ENCODE results near the gene ZBTB12. TPM values are rescaled to one million over a fixed set of nuclear protein-coding genes. Genes with fewer than 3 reads are reported as not detected.

The ZBTB12 gene
- total and polyA plus RNA-seq, 2 donors: 1.9 to 2.6 TPM

GRCh38 chr6:31928672-31928939 lies 26.7 kb upstream of the ZBTB12 start:
- Histone ChIP-seq H3K9me3 (ENCODE audit: control insufficient read depth in 2 of 2, insufficient read depth in 1 of 2, low read length in 1 of 2) (no peaks in the 10 kb centered on the region), H3K27ac (ENCODE audit: low read depth in 1 of 2, low read length in 1 of 2) (no peak overlapping the region), H3K4me1 (ENCODE audit: control insufficient read depth in 2 of 2, insufficient read depth in 2 of 2, low read length in 2 of 2) (no peaks in the 10 kb centered on the region), H3K27me3 (ENCODE audit: control insufficient read depth in 2 of 2, insufficient read depth in 1 of 2, low read length in 1 of 2) (peaks cover 2 to 7% of the 10 kb centered on the region in 2 donors), H3K36me3 (ENCODE audit: control insufficient read depth in 2 of 2, insufficient read depth in 2 of 2, low read length in 1 of 2) (no peaks in the 10 kb centered on the region), H3K4me3 (ENCODE audit: low read length in 2 of 2) (no peak overlapping the region)
- WGBS: 92% methylated on average over 9 of the region's 9 CpGs
- DNase-seq (ENCODE audit: low read depth in 6 of 9, low spot score in 9 of 9): no peak

- H3K9me3 ChIP-seq (ENCODE audit: control insufficient read depth in 2 of 2, insufficient read depth in 1 of 2, low read length in 1 of 2): no peaks in the 10 kb centered on the region
- no peak overlapping the region for H3K4me3 ChIP-seq (ENCODE audit: low read length in 2 of 2)
- no peak overlapping the region for H3K27ac ChIP-seq (ENCODE audit: low read depth in 1 of 2, low read length in 1 of 2)
- WGBS: 94% methylated on average over 11 of the region's 11 CpGs
- no peak for DNase-seq (ENCODE audit: low read depth in 6 of 9, low spot score in 9 of 9)
- H3K4me1 ChIP-seq (ENCODE audit: control insufficient read depth in 2 of 2, insufficient read depth in 2 of 2, low read length in 2 of 2): no peaks in the 10 kb centered on the region
- H3K36me3 ChIP-seq (ENCODE audit: control insufficient read depth in 2 of 2, insufficient read depth in 2 of 2, low read length in 1 of 2): no peaks in the 10 kb centered on the region
- H3K27me3 ChIP-seq (ENCODE audit: control insufficient read depth in 2 of 2, insufficient read depth in 1 of 2, low read length in 1 of 2): peaks cover 2 to 7% of the 10 kb centered on the region in 2 donors
These were observed 26.2 kb upstream of the ZBTB12 start for GRCh38 chr6:31927863-31928671.

- Histone ChIP-seq H3K9me3 (ENCODE audit: control insufficient read depth in 2 of 2, insufficient read depth in 1 of 2, low read length in 1 of 2) (no peaks in the 10 kb centered on the region), H3K4me1 (ENCODE audit: control insufficient read depth in 2 of 2, insufficient read depth in 2 of 2, low read length in 2 of 2) (no peaks in the 10 kb centered on the region), H3K27me3 (ENCODE audit: control insufficient read depth in 2 of 2, insufficient read depth in 1 of 2, low read length in 1 of 2) (peaks cover 2 to 7% of the 10 kb centered on the region in 2 donors), H3K4me3 (ENCODE audit: low read length in 2 of 2) (no peak within 1 kb of the TSS), H3K36me3 (ENCODE audit: control insufficient read depth in 2 of 2, insufficient read depth in 2 of 2, low read length in 1 of 2) (no peaks in the 10 kb centered on the region), H3K27ac (ENCODE audit: low read depth in 1 of 2, low read length in 1 of 2) (no peak within 1 kb of the TSS)
- DNase-seq (ENCODE audit: low read depth in 6 of 9, low spot score in 9 of 9): no peak
- 85% methylated on average over 11 of the region's 11 CpGs for WGBS
These were observed 25.5 kb upstream of the ZBTB12 start, which contains the start of gene C2 for GRCh38 chr6:31927242-31927862. Gene C2 (plus strand): TSS chr6:31927717. CDS start chr6:31927753, 36 bp downstream.

- no peak overlapping the region for H3K4me3 ChIP-seq (ENCODE audit: low read length in 2 of 2)
- no peak overlapping the region for H3K27ac ChIP-seq (ENCODE audit: low read depth in 1 of 2, low read length in 1 of 2)
- H3K4me1 ChIP-seq (ENCODE audit: control insufficient read depth in 2 of 2, insufficient read depth in 2 of 2, low read length in 2 of 2): no peaks in the 10 kb centered on the region
- WGBS: 25% methylated on average over 5 of the region's 5 CpGs
- peak in 3 of 9 donors; percentile 18 to 45 (median 24) for DNase-seq (ENCODE audit: low read depth in 6 of 9, low spot score in 9 of 9)
- H3K36me3 ChIP-seq (ENCODE audit: control insufficient read depth in 2 of 2, insufficient read depth in 2 of 2, low read length in 1 of 2): no peaks in the 10 kb centered on the region
- peaks cover 2 to 5% of the 10 kb centered on the region in 2 donors for H3K27me3 ChIP-seq (ENCODE audit: control insufficient read depth in 2 of 2, insufficient read depth in 1 of 2, low read length in 1 of 2)
- H3K9me3 ChIP-seq (ENCODE audit: control insufficient read depth in 2 of 2, insufficient read depth in 1 of 2, low read length in 1 of 2): no peaks in the 10 kb centered on the region
These were observed 21.1 kb upstream of the ZBTB12 start for GRCh38 chr6:31922942-31923341.

GRCh38 chr6:31920811-31921210 lies 18.9 kb upstream of the ZBTB12 start:
- Histone ChIP-seq H3K4me3 (ENCODE audit: low read length in 2 of 2) (no peak overlapping the region), H3K36me3 (ENCODE audit: control insufficient read depth in 2 of 2, insufficient read depth in 2 of 2, low read length in 1 of 2) (no peaks in the 10 kb centered on the region), H3K4me1 (ENCODE audit: control insufficient read depth in 2 of 2, insufficient read depth in 2 of 2, low read length in 2 of 2) (no peaks in the 10 kb centered on the region), H3K27ac (ENCODE audit: low read depth in 1 of 2, low read length in 1 of 2) (no peak overlapping the region), H3K9me3 (ENCODE audit: control insufficient read depth in 2 of 2, insufficient read depth in 1 of 2, low read length in 1 of 2) (no peaks in the 10 kb centered on the region), H3K27me3 (ENCODE audit: control insufficient read depth in 2 of 2, insufficient read depth in 1 of 2, low read length in 1 of 2) (no peaks in the 10 kb centered on the region)
- WGBS: 97% methylated on average over 2 of the region's 2 CpGs
- no peak for DNase-seq (ENCODE audit: low read depth in 6 of 9, low spot score in 9 of 9)

- no peak for DNase-seq (ENCODE audit: low read depth in 6 of 9, low spot score in 9 of 9)
These were observed 17.9 kb upstream of the ZBTB12 start for GRCh38 chr6:31919624-31920303.

GRCh38 chr6:31918069-31918720 lies 16.3 kb upstream of the ZBTB12 start:
- Histone ChIP-seq H3K4me3 (ENCODE audit: low read length in 2 of 2) (no peak overlapping the region), H3K36me3 (ENCODE audit: control insufficient read depth in 2 of 2, insufficient read depth in 2 of 2, low read length in 1 of 2) (no peaks in the 10 kb centered on the region), H3K4me1 (ENCODE audit: control insufficient read depth in 2 of 2, insufficient read depth in 2 of 2, low read length in 2 of 2) (no peaks in the 10 kb centered on the region), H3K27me3 (ENCODE audit: control insufficient read depth in 2 of 2, insufficient read depth in 1 of 2, low read length in 1 of 2) (no peaks in the 10 kb centered on the region), H3K27ac (ENCODE audit: low read depth in 1 of 2, low read length in 1 of 2) (no peak overlapping the region), H3K9me3 (ENCODE audit: control insufficient read depth in 2 of 2, insufficient read depth in 1 of 2, low read length in 1 of 2) (no peaks in the 10 kb centered on the region)
- 82% methylated on average over 8 of the region's 8 CpGs for WGBS
- no peak for DNase-seq (ENCODE audit: low read depth in 6 of 9, low spot score in 9 of 9)

More at GRCh38 chr6:31919624-31920303, 17.9 kb upstream of the ZBTB12 start:
- Histone ChIP-seq H3K4me3 (ENCODE audit: low read length in 2 of 2) (no peak overlapping the region), H3K4me1 (ENCODE audit: control insufficient read depth in 2 of 2, insufficient read depth in 2 of 2, low read length in 2 of 2) (no peaks in the 10 kb centered on the region), H3K27me3 (ENCODE audit: control insufficient read depth in 2 of 2, insufficient read depth in 1 of 2, low read length in 1 of 2) (no peaks in the 10 kb centered on the region), H3K9me3 (ENCODE audit: control insufficient read depth in 2 of 2, insufficient read depth in 1 of 2, low read length in 1 of 2) (no peaks in the 10 kb centered on the region), H3K36me3 (ENCODE audit: control insufficient read depth in 2 of 2, insufficient read depth in 2 of 2, low read length in 1 of 2) (no peaks in the 10 kb centered on the region), H3K27ac (ENCODE audit: low read depth in 1 of 2, low read length in 1 of 2) (no peak overlapping the region)
- whole genome bisulfite sequencing: 92% methylated on average over 6 of the region's 6 CpGs

GRCh38 chr6:31915756-31916155 lies 13.9 kb upstream of the ZBTB12 start:
- H3K27ac ChIP-seq (ENCODE audit: low read depth in 1 of 2, low read length in 1 of 2): no peak overlapping the region
- H3K9me3 ChIP-seq (ENCODE audit: control insufficient read depth in 2 of 2, insufficient read depth in 1 of 2, low read length in 1 of 2): no peaks in the 10 kb centered on the region
- H3K27me3 ChIP-seq (ENCODE audit: control insufficient read depth in 2 of 2, insufficient read depth in 1 of 2, low read length in 1 of 2): no peaks in the 10 kb centered on the region
- no peak overlapping the region for H3K4me3 ChIP-seq (ENCODE audit: low read length in 2 of 2)
- WGBS: 95% methylated on average over 6 of the region's 6 CpGs
- DNase-seq (ENCODE audit: low read depth in 6 of 9, low spot score in 9 of 9): no peak
- H3K4me1 ChIP-seq (ENCODE audit: control insufficient read depth in 2 of 2, insufficient read depth in 2 of 2, low read length in 2 of 2): no peaks in the 10 kb centered on the region
- no peaks in the 10 kb centered on the region for H3K36me3 ChIP-seq (ENCODE audit: control insufficient read depth in 2 of 2, insufficient read depth in 2 of 2, low read length in 1 of 2)

- H3K27me3 ChIP-seq (ENCODE audit: control insufficient read depth in 2 of 2, insufficient read depth in 1 of 2, low read length in 1 of 2): no peaks in the 10 kb centered on the region
- H3K4me3 ChIP-seq (ENCODE audit: low read length in 2 of 2): no peak overlapping the region
- H3K9me3 ChIP-seq (ENCODE audit: control insufficient read depth in 2 of 2, insufficient read depth in 1 of 2, low read length in 1 of 2): no peaks in the 10 kb centered on the region
- DNase-seq (ENCODE audit: low read depth in 6 of 9, low spot score in 9 of 9): no peak
- H3K4me1 ChIP-seq (ENCODE audit: control insufficient read depth in 2 of 2, insufficient read depth in 2 of 2, low read length in 2 of 2): no peaks in the 10 kb centered on the region
- H3K36me3 ChIP-seq (ENCODE audit: control insufficient read depth in 2 of 2, insufficient read depth in 2 of 2, low read length in 1 of 2): no peaks in the 10 kb centered on the region
- no peak overlapping the region for H3K27ac ChIP-seq (ENCODE audit: low read depth in 1 of 2, low read length in 1 of 2)
These were observed 13.5 kb upstream of the ZBTB12 start for GRCh38 chr6:31915351-31915750.

All from thymus (tissue), 11 donors.